ENCODE data around the gene KLK11. TPM values are rescaled to one million over a fixed set of nuclear protein-coding genes. Genes with fewer than 3 reads are reported as not detected.
A peak's percentile ranks its signal among the peaks of the same experiment; 100 is the strongest.

KLK11 gene
- total and polyA plus RNA-seq, 4 experiments from 2014 or later = not detected

- no peaks in the 10 kb centered on the region for H3K36me3 ChIP-seq (ENCODE audit: insufficient read depth, low read length)
- ChIA-PET POLR2A (ENCODE audit: partially characterized antibody) (no interaction called here), CTCF (ENCODE audit: partially characterized antibody) (no interaction called here)
- peaks cover 43 to 53% of the 10 kb centered on the region in 2 donors for H3K27me3 Mint-ChIP-seq
- peaks cover 0 to 7% (median under 1%) of the 10 kb centered on the region in 8 donors for H3K9me3 Mint-ChIP-seq
- peaks cover 19% of the 10 kb centered on the region for H3K27me3 ChIP-seq (ENCODE audit: insufficient read depth, low read length)
- peak overlapping the region in 1 of 8 donors; percentile 13 for H3K4me3 Mint-ChIP-seq
- no peak overlapping the region for H3K27ac Mint-ChIP-seq
- no peak overlapping the region for H3K4me3 ChIP-seq (ENCODE audit: low read length in 2 of 2)
- DNase-seq = no peak
- intact Hi-C loops (cut with micrococcal nuclease) = no loop called here
- H3K4me1 ChIP-seq (ENCODE audit: insufficient read depth, low read length) = no peaks in the 10 kb centered on the region
- H3K36me3 Mint-ChIP-seq = no peaks in the 10 kb centered on the region
- H3K27ac ChIP-seq (ENCODE audit: low read depth, low read length) = no peak overlapping the region
- H3K4me1 Mint-ChIP-seq = peaks cover 6 to 24% (median 8%) of the 10 kb centered on the region in 4 donors
- no peaks in the 10 kb centered on the region for H3K9me3 ChIP-seq (ENCODE audit: control insufficient read depth in 1 of 2, low read length in 2 of 2)
These were observed 10.6 kb downstream of the KLK11 start for GRCh38 chr19:51015691-51016267.

- intact Hi-C loops (cut with micrococcal nuclease) = no loop called here
- CTCF ChIA-PET (ENCODE audit: partially characterized antibody) = no interaction called here
- Histone ChIP-seq H3K36me3 (ENCODE audit: insufficient read depth, low read length) (no peaks in the 10 kb centered on the region), H3K4me3 (ENCODE audit: low read length in 2 of 2) (no peak overlapping the region), H3K9me3 (ENCODE audit: control insufficient read depth in 1 of 2, low read length in 2 of 2) (no peaks in the 10 kb centered on the region), H3K27ac (ENCODE audit: low read depth, low read length) (no peak overlapping the region), H3K4me1 (ENCODE audit: insufficient read depth, low read length) (no peaks in the 10 kb centered on the region), H3K27me3 (ENCODE audit: insufficient read depth, low read length) (peaks cover 14% of the 10 kb centered on the region)
- H3K27ac Mint-ChIP-seq = no peak overlapping the region
- H3K4me3 Mint-ChIP-seq = no peak overlapping the region
- H3K27me3 Mint-ChIP-seq = peaks cover 44 to 57% of the 10 kb centered on the region in 2 donors
- peaks cover 0 to 7% (median 1%) of the 10 kb centered on the region in 8 donors for H3K9me3 Mint-ChIP-seq
- DNase-seq = no peak
- H3K36me3 Mint-ChIP-seq = no peaks in the 10 kb centered on the region
- POLR2A ChIA-PET (ENCODE audit: partially characterized antibody) = no interaction called here
- peaks cover 5 to 18% (median 7%) of the 10 kb centered on the region in 4 donors for H3K4me1 Mint-ChIP-seq
These were observed 12.2 kb downstream of the KLK11 start for GRCh38 chr19:51014242-51014641.

- no peak overlapping the region for H3K27ac ChIP-seq (ENCODE audit: low read depth, low read length)
- H3K9me3 ChIP-seq (ENCODE audit: control insufficient read depth in 1 of 2, low read length in 2 of 2) = no peaks in the 10 kb centered on the region
- no peak overlapping the region for H3K27ac Mint-ChIP-seq
- H3K4me3 Mint-ChIP-seq = no peak overlapping the region
- ChIA-PET POLR2A (ENCODE audit: partially characterized antibody) (no interaction called here), CTCF (ENCODE audit: partially characterized antibody) (interaction anchor here (0.6 kb wide), 1 partner anchor 10 kb away, joined by 3 read pairs; no protein-coding TSS in a partner anchor)
- no peaks in the 10 kb centered on the region for H3K36me3 Mint-ChIP-seq
- no peaks in the 10 kb centered on the region for H3K36me3 ChIP-seq (ENCODE audit: insufficient read depth, low read length)
- H3K27me3 ChIP-seq (ENCODE audit: insufficient read depth, low read length) = peaks cover 14% of the 10 kb centered on the region
- peaks cover 3 to 9% (median 5%) of the 10 kb centered on the region in 4 donors for H3K4me1 Mint-ChIP-seq
- no peaks in the 10 kb centered on the region for H3K4me1 ChIP-seq (ENCODE audit: insufficient read depth, low read length)
- peaks cover 42 to 55% of the 10 kb centered on the region in 2 donors for H3K27me3 Mint-ChIP-seq
- H3K9me3 Mint-ChIP-seq = peaks cover 0 to 7% (median 1%) of the 10 kb centered on the region in 8 donors
- H3K4me3 ChIP-seq (ENCODE audit: low read length in 2 of 2) = no peak overlapping the region
- DNase-seq = no peak
- intact Hi-C loops (cut with micrococcal nuclease) = no loop called here
These were observed 13.7 kb downstream of the KLK11 start for GRCh38 chr19:51012661-51013190.

GRCh38 chr19:51010066-51010795 lies 16.2 kb downstream of the KLK11 start:
- Histone ChIP-seq H3K9me3 (ENCODE audit: control insufficient read depth in 1 of 2, low read length in 2 of 2) (no peaks in the 10 kb centered on the region), H3K4me3 (ENCODE audit: low read length in 2 of 2) (no peak overlapping the region), H3K27me3 (ENCODE audit: insufficient read depth, low read length) (peaks cover 4% of the 10 kb centered on the region), H3K4me1 (ENCODE audit: insufficient read depth, low read length) (no peaks in the 10 kb centered on the region), H3K27ac (ENCODE audit: low read depth, low read length) (no peak overlapping the region), H3K36me3 (ENCODE audit: insufficient read depth, low read length) (no peaks in the 10 kb centered on the region)
- DNase-seq = no peak
- Mint-ChIP-seq H3K36me3 (no peaks in the 10 kb centered on the region), H3K4me3 (no peak overlapping the region), H3K9me3 (peaks cover 0 to 3% (median 0%) of the 10 kb centered on the region in 8 donors), H3K4me1 (no peaks in the 10 kb centered on the region), H3K27me3 (peaks cover 24 to 44% of the 10 kb centered on the region in 2 donors), H3K27ac (no peak overlapping the region)
- intact Hi-C loops (cut with micrococcal nuclease) = no loop called here
- ChIA-PET CTCF (ENCODE audit: partially characterized antibody) (no interaction called here), POLR2A (ENCODE audit: partially characterized antibody) (no interaction called here)

- Mint-ChIP-seq H3K27me3 (peaks cover 22 to 36% of the 10 kb centered on the region in 2 donors), H3K4me3 (no peak overlapping the region), H3K27ac (no peak overlapping the region), H3K4me1 (no peaks in the 10 kb centered on the region), H3K36me3 (no peaks in the 10 kb centered on the region), H3K9me3 (peaks cover 0 to 3% (median 0%) of the 10 kb centered on the region in 8 donors)
- intact Hi-C loops (cut with micrococcal nuclease) = no loop called here
- H3K27ac ChIP-seq (ENCODE audit: low read depth, low read length) = no peak overlapping the region
- no peak for DNase-seq
- no peak overlapping the region for H3K4me3 ChIP-seq (ENCODE audit: low read length in 2 of 2)
- no peaks in the 10 kb centered on the region for H3K9me3 ChIP-seq (ENCODE audit: control insufficient read depth in 1 of 2, low read length in 2 of 2)
- POLR2A ChIA-PET (ENCODE audit: partially characterized antibody) = no interaction called here
- H3K36me3 ChIP-seq (ENCODE audit: insufficient read depth, low read length) = no peaks in the 10 kb centered on the region
- no peaks in the 10 kb centered on the region for H3K4me1 ChIP-seq (ENCODE audit: insufficient read depth, low read length)
- CTCF ChIA-PET (ENCODE audit: partially characterized antibody) = no interaction called here
- peaks cover 4% of the 10 kb centered on the region for H3K27me3 ChIP-seq (ENCODE audit: insufficient read depth, low read length)
These were observed 17.1 kb downstream of the KLK11 start for GRCh38 chr19:51009061-51009891.

GRCh38 chr19:51007488-51007887 lies 18.9 kb downstream of the KLK11 start:
- H3K9me3 ChIP-seq (ENCODE audit: control insufficient read depth in 1 of 2, low read length in 2 of 2) = no peaks in the 10 kb centered on the region
- H3K9me3 Mint-ChIP-seq = peaks cover 0 to 3% (median 0%) of the 10 kb centered on the region in 8 donors
- ChIA-PET CTCF (ENCODE audit: partially characterized antibody) (interaction anchor here (0.7 kb wide), 1 partner anchor 138 kb away, joined by 3 read pairs; no protein-coding TSS in a partner anchor), POLR2A (ENCODE audit: partially characterized antibody) (no interaction called here)
- DNase-seq = no peak
- H3K27me3 Mint-ChIP-seq = peaks cover 15 to 22% of the 10 kb centered on the region in 2 donors
- H3K4me3 Mint-ChIP-seq = no peak overlapping the region
- no peak overlapping the region for H3K4me3 ChIP-seq (ENCODE audit: low read length in 2 of 2)
- H3K27me3 ChIP-seq (ENCODE audit: insufficient read depth, low read length) = peaks cover 3% of the 10 kb centered on the region
- no peaks in the 10 kb centered on the region for H3K36me3 Mint-ChIP-seq
- no peak overlapping the region for H3K27ac Mint-ChIP-seq
- H3K27ac ChIP-seq (ENCODE audit: low read depth, low read length) = no peak overlapping the region
- intact Hi-C loops (cut with micrococcal nuclease) = no loop called here
- H3K36me3 ChIP-seq (ENCODE audit: insufficient read depth, low read length) = no peaks in the 10 kb centered on the region
- no peaks in the 10 kb centered on the region for H3K4me1 Mint-ChIP-seq
- H3K4me1 ChIP-seq (ENCODE audit: insufficient read depth, low read length) = no peaks in the 10 kb centered on the region

GRCh38 chr19:51006406-51006805 lies 20.0 kb downstream of the KLK11 start:
- intact Hi-C loops (cut with micrococcal nuclease) = no loop called here
- no peaks in the 10 kb centered on the region for H3K36me3 Mint-ChIP-seq
- POLR2A ChIA-PET (ENCODE audit: partially characterized antibody) = no interaction called here
- no peak overlapping the region for H3K27ac Mint-ChIP-seq
- H3K27me3 ChIP-seq (ENCODE audit: insufficient read depth, low read length) = no peaks in the 10 kb centered on the region
- H3K4me1 ChIP-seq (ENCODE audit: insufficient read depth, low read length) = no peaks in the 10 kb centered on the region
- no peaks in the 10 kb centered on the region for H3K36me3 ChIP-seq (ENCODE audit: insufficient read depth, low read length)
- CTCF ChIA-PET (ENCODE audit: partially characterized antibody) = no interaction called here
- H3K27me3 Mint-ChIP-seq = peaks cover 15 to 21% of the 10 kb centered on the region in 2 donors
- H3K9me3 Mint-ChIP-seq = peaks cover 0 to 3% (median 0%) of the 10 kb centered on the region in 8 donors
- H3K4me1 Mint-ChIP-seq = no peaks in the 10 kb centered on the region
- H3K4me3 ChIP-seq (ENCODE audit: low read length in 2 of 2) = no peak overlapping the region
- no peak for DNase-seq
- no peak overlapping the region for H3K4me3 Mint-ChIP-seq
- H3K27ac ChIP-seq (ENCODE audit: low read depth, low read length) = no peak overlapping the region
- H3K9me3 ChIP-seq (ENCODE audit: control insufficient read depth in 1 of 2, low read length in 2 of 2) = no peaks in the 10 kb centered on the region
